Upper lobe of left lung (tissue), 4 donors: ENCODE results near the gene UAP1.

Experiments used
- CTCF ChIP-seq, 6 experiments: fragments of 450-650 bp in 4 of 6; fragments of 200-600 bp in 2 of 6; sonication (generic) in 2 of 6; IDR thresholded peaks; one replicate each; pipeline ENCODE4 v1.5.1; 2016 to 2019; ENCODE audit warnings: antibody characterized with exemption in 6 of 6
- POLR2A ChIP-seq, 4 donors: fragments of 450-650 bp; IDR thresholded peaks; one replicate each; pipeline ENCODE4 v1.5.1; 2016 to 2017; ENCODE audit warnings: antibody characterized with exemption in 4 of 4, mild to moderate bottlenecking in 2 of 4

DNA sequence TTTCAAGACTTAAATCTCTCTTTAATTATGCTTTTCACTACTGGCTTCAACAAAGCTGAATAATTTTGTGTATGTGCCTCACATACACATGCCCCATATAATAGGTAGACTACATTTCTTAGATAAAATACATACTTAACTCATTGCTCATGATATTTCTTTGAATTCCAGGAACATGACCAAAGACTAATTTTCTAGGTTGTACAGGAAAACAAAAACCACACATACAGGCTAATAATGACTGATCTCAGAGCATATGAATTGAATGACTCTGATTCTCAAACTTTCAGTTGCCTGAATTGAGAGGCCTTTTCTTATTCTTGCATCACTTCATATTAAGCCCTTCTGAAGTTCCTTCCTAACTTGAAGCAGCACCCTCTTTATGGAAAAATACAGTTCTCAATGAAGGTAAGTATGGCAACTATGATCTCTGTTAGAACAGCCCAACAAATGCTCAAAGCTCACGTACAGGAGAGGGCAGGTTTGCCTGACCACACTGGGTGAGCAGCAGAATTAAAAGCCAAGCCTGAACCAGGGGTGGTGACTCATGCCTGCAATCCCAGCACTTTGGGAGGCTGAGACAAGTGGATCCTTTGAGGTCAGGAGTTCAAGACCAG, 22.6 kb upstream of the UAP1 start:
- TF ChIP-seq CTCF (IDR thresholded peaks at IDR 0.05) (no peak), POLR2A (IDR thresholded peaks at IDR 0.05) (no peak)
